CD4-positive, alpha-beta T cell (primary cell): ENCODE results near the gene HNRNPC. TPM values are rescaled to one million over a fixed set of nuclear protein-coding genes. Genes with fewer than 3 reads are reported as not detected.

Experiments
- ATAC-seq: fragments of 200-7000 bp; cut with Tn5 transposase; one replicate; pipeline ENCODE4 v1.10.0; 2022; ENCODE audit warnings: mild to moderate bottlenecking; ENCODE audit not compliant: poor library complexity
- CTCF ChIA-PET: fragments of 350-600 bp; sonication (Branson Sonifier 250); formaldehyde crosslinking; loops from one replicate; lab custom pipeline; 2021; ENCODE audit warnings: antibody characterized with exemption, inconsistent platforms; lab: Charles Lee
- POLR2A ChIA-PET: fragments of 350-600 bp; sonication (Branson Sonifier 250); formaldehyde crosslinking; loops from one replicate; lab custom pipeline; 2021; ENCODE audit warnings: antibody characterized with exemption, inconsistent platforms; lab: Charles Lee
- DNase-seq, 14 experiments: peaks; one replicate each; pipeline ENCODE4 v3.0.0-alpha.2; 2013 to 2020; ENCODE audit warnings: mixed read lengths in 2 of 14
- H3K27ac ChIP-seq, 2 donors: one replicate each; pipeline versions ENCODE4 v1.5.1 to v1.7.0; 2013; ENCODE audit warnings: low read length in 2 of 2, low read depth in 1 of 2, mild to moderate bottlenecking in 1 of 2
- H3K27me3 ChIP-seq, 2 experiments: 1 replicate in 1 of 2; 2 replicates in 1 of 2; pipeline versions ENCODE4 v1.6.1 to v1.7.0; 2013; ENCODE audit warnings: low read length in 2 of 2, control low read depth in 1 of 2, mild to moderate bottlenecking in 1 of 2, moderate library complexity in 1 of 2; ENCODE audit not compliant: insufficient read depth in 2 of 2, control insufficient read depth in 1 of 2
- H3K36me3 ChIP-seq: one replicate; pipeline ENCODE4 v1.6.1; 2013; ENCODE audit warnings: low read length, control low read depth; ENCODE audit not compliant: insufficient read depth
- H3K4me1 ChIP-seq: one replicate; pipeline ENCODE4 v1.6.1; 2013; ENCODE audit warnings: low read length, control low read depth; ENCODE audit not compliant: insufficient read depth
- H3K4me3 ChIP-seq: one replicate; pipeline ENCODE4 v1.5.1; 2013; ENCODE audit warnings: mild to moderate bottlenecking, low read length, moderate library complexity
- H3K9me3 ChIP-seq, 2 experiments: 1 replicate in 1 of 2; 2 replicates in 1 of 2; pipeline versions ENCODE4 v1.6.1 to v1.7.0; 2013; ENCODE audit warnings: low read length in 2 of 2, mild to moderate bottlenecking in 2 of 2, control low read depth in 1 of 2, moderate library complexity in 1 of 2; ENCODE audit not compliant: control insufficient read depth in 1 of 2, insufficient read depth in 1 of 2
- H3K27ac Mint-ChIP-seq: one replicate; pipeline ENCODE4 v1.8.0; 2020; ENCODE audit warnings: mixed read lengths
- H3K27me3 Mint-ChIP-seq: one replicate; pipeline ENCODE4 v1.8.0; 2021; ENCODE audit warnings: mixed read lengths
- H3K36me3 Mint-ChIP-seq: one replicate; pipeline ENCODE4 v1.8.0; 2021; ENCODE audit warnings: low read depth, mixed read lengths
- H3K4me1 Mint-ChIP-seq: one replicate; pipeline ENCODE4 v1.8.0; 2021; ENCODE audit warnings: low read depth, mixed read lengths
- H3K4me3 Mint-ChIP-seq: one replicate; pipeline ENCODE4 v1.8.0; 2020; ENCODE audit warnings: mild to moderate bottlenecking, mixed read lengths
- H3K9me3 Mint-ChIP-seq: one replicate; pipeline ENCODE4 v1.8.0; 2020; ENCODE audit warnings: mixed read lengths
- intact Hi-C, 2 experiments: fragments of 100-400 bp; cut with DNase I in 1 of 2; cut with micrococcal nuclease in 1 of 2; formaldehyde crosslinking; loops; one replicate each; pipeline versions ENCODE4 v1.15.1 to v1.9.0; 2023 to 2025; cut with DNase I, micrococcal nuclease
- total RNA-seq, 174 experiments: library from RNA in 2 of 174; stranded (reverse) in 2 of 174; gene quantifications; one replicate each; pipeline ENCODE4 v1.2.3 and lab custom pipeline; 2021 to 2026
- TF ChIP-seq, protein P1 (sequence below): fragments of 200-600 bp; IDR thresholded peaks from one replicate; pipeline ENCODE4 v1.8.0; 2022; ENCODE audit warnings: antibody characterized with exemption, mild to moderate bottlenecking

The HNRNPC gene
- total RNA-seq, 2 experiments from 2014 or later: 507 to 528 TPM

DNA sequence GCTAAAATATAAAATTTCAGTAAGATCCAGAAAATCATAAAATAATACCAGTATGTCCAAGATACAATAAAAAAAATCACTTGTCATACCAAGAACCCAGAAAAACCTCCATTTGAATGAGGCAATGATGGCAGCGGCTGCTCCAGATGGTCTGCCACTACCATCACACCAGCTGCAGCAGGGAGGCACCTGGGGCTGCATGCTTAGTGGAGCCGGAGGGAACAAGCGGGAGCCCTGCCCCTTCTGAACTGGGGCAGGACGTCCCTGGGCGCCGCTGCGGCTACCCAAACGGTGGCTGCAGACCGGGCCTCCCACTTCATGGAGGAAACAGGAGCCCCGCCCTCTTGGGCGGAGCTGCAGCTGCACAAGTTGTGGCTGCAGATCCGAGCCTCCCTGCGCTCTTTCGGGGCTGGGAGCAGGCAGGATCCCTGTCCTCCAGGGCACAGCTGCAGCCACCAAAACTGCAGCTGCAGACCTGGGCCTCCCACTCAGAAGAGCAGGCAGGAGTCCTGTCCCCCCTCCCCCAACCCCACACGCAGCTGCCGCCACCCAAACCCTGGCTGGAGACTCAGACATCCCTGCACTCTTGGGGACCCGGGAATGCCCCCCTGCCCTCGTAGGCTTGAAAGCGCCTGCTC lies 77.3 kb downstream of the HNRNPC start:
- no peaks in the 10 kb centered on the region for H3K36me3 Mint-ChIP-seq
- TF ChIP-seq, protein P1, sequence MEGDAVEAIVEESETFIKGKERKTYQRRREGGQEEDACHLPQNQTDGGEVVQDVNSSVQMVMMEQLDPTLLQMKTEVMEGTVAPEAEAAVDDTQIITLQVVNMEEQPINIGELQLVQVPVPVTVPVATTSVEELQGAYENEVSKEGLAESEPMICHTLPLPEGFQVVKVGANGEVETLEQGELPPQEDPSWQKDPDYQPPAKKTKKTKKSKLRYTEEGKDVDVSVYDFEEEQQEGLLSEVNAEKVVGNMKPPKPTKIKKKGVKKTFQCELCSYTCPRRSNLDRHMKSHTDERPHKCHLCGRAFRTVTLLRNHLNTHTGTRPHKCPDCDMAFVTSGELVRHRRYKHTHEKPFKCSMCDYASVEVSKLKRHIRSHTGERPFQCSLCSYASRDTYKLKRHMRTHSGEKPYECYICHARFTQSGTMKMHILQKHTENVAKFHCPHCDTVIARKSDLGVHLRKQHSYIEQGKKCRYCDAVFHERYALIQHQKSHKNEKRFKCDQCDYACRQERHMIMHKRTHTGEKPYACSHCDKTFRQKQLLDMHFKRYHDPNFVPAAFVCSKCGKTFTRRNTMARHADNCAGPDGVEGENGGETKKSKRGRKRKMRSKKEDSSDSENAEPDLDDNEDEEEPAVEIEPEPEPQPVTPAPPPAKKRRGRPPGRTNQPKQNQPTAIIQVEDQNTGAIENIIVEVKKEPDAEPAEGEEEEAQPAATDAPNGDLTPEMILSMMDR: no peak
- intact Hi-C loops: no loop called here
- Histone ChIP-seq H3K4me1 (peaks cover 18% of the 10 kb centered on the region), H3K27ac (no peak overlapping the region), H3K4me3 (peak overlapping the region; percentile 56), H3K9me3 (no peaks in the 10 kb centered on the region), H3K36me3 (no peaks in the 10 kb centered on the region), H3K27me3 (no peaks in the 10 kb centered on the region)
- ChIA-PET CTCF (interaction anchor here (1.1 kb wide), 1 partner anchor 15 kb away, joined by 4 read pairs; no protein-coding TSS in a partner anchor), POLR2A (interaction anchor here (0.8 to 1.2 kb wide), 4 partner anchors 10 to 76 kb away, joined by 3 to 5 read pairs (median 3); no protein-coding TSS in a partner anchor)
- H3K27ac Mint-ChIP-seq: peak overlapping the region; percentile 42
- peak; percentile 97 for ATAC-seq
- no peaks in the 10 kb centered on the region for H3K27me3 Mint-ChIP-seq
- H3K4me3 Mint-ChIP-seq: peak overlapping the region; percentile 82
- H3K9me3 Mint-ChIP-seq: no peaks in the 10 kb centered on the region
- peak; percentile 43 to 86 (median 66) for DNase-seq
- H3K4me1 Mint-ChIP-seq: peaks cover 7% of the 10 kb centered on the region

GRCh38 chr14:21191261-21191808 lies 77.9 kb downstream of the HNRNPC start:
- Histone ChIP-seq H3K27me3 (no peaks in the 10 kb centered on the region), H3K4me3 (peak overlapping the region; percentile 56), H3K4me1 (peaks cover 18% of the 10 kb centered on the region), H3K9me3 (no peaks in the 10 kb centered on the region), H3K36me3 (no peaks in the 10 kb centered on the region), H3K27ac (no peak overlapping the region)
- no peak for DNase-seq
- H3K9me3 Mint-ChIP-seq: no peaks in the 10 kb centered on the region
- POLR2A ChIA-PET: interaction anchor here (0.8 to 1.2 kb wide), 3 partner anchors 10 to 77 kb away, joined by 3 read pairs; no protein-coding TSS in a partner anchor
- no peaks in the 10 kb centered on the region for H3K36me3 Mint-ChIP-seq
- peak overlapping the region; percentile 42 for H3K27ac Mint-ChIP-seq
- CTCF ChIA-PET: interaction anchor here (1.1 kb wide), 1 partner anchor 14 kb away, joined by 4 read pairs; no protein-coding TSS in a partner anchor
- H3K4me3 Mint-ChIP-seq: peak overlapping the region; percentile 82
- no peaks in the 10 kb centered on the region for H3K27me3 Mint-ChIP-seq
- intact Hi-C loops: no loop called here
- peaks cover 7% of the 10 kb centered on the region for H3K4me1 Mint-ChIP-seq
- peak; percentile 23 for ATAC-seq
- TF ChIP-seq, protein P1: no peak

- intact Hi-C loops: no loop called here
- H3K4me3 ChIP-seq: no peak overlapping the region
- DNase-seq (no peak), ATAC-seq (no peak)
- H3K27ac ChIP-seq: no peak overlapping the region
- peaks cover 17% of the 10 kb centered on the region for H3K27me3 Mint-ChIP-seq
- H3K27me3 ChIP-seq: no peaks in the 10 kb centered on the region
- H3K36me3 Mint-ChIP-seq: no peaks in the 10 kb centered on the region
- peaks cover 2 to 7% of the 10 kb centered on the region in 2 experiments for H3K9me3 ChIP-seq
- TF ChIP-seq, protein P1: no peak
- ChIA-PET POLR2A (no interaction called here), CTCF (no interaction called here)
- no peaks in the 10 kb centered on the region for H3K36me3 ChIP-seq
- no peak overlapping the region for H3K27ac Mint-ChIP-seq
- no peaks in the 10 kb centered on the region for H3K4me1 ChIP-seq
- no peak overlapping the region for H3K4me3 Mint-ChIP-seq
- no peaks in the 10 kb centered on the region for H3K9me3 Mint-ChIP-seq
- no peaks in the 10 kb centered on the region for H3K4me1 Mint-ChIP-seq
Observed at GRCh38 chr14:21185491-21185890, 83.8 kb downstream of the HNRNPC start.
